PC-9 (cell line): ENCODE results near the gene DHRSX.

Experiments
- CTCF ChIP-seq: fragments of 200-600 bp; sonication (generic); conservative IDR thresholded peaks from 2 replicates; pipeline ENCODE4 v1.6.1; 2017; ENCODE audit warnings: mixed run types, antibody characterized with exemption, mild to moderate bottlenecking, moderate library complexity
- EZH2 ChIP-seq: fragments of 200-600 bp; sonication (generic); IDR thresholded peaks from 2 replicates; pipeline ENCODE4 v1.8.0; 2017; ENCODE audit warnings: antibody characterized with exemption, low read depth

- TF ChIP-seq CTCF (no peak), EZH2 (no peak)
Observed at GRCh38 chrX:2536141-2536540, 35.4 kb upstream of the DHRSX start.
